ENCODE data around the gene STK10.
"Not testable (repeated sequence)": the region's sequence is repeated elsewhere in the genome, so short reads cannot be mapped to it uniquely, and the experiment has no call there.

The STK10 gene

DNA sequence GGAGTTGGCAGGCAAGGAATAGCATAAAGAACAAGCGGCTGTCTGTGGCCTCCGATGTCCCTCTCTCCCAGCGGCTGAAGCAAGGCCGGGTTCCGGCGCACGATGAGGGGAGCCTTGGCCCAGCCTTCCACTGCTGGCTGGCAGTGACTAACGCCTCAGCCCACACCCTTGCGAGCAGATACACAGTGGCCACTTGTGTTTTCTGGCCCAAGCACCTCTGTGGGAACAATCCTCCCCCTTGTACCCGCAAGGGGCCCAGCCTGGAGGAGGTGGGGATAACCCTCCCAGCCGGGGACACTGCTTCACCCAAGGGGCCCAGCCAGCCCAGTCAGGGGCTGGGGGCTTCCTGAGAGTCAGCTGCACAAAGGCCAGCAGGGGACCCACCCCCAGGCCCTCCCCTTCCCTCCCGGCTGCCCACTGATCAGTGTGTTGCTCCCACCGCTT is 23.2 kb downstream of the STK10 start:
- no peak for DNase-seq

DNA sequence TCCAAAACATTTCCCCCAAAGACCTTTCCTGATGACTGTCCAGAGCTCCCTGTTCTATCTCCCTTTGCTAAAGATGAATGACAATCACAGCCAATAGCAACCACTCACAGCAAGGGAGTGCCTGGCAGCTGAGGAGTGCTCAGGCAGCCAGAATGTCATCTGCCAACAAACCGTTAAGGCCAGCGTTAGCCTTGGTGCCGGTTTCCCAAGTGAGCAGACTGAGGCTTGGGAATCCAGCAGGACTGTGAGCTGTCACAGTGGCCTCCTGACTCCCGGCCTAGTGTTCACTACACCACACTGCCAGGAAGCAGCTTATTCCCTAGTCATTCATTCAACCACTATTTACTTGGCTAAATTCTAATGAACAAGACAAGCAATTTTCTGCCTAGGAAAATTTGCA is 24.7 kb downstream of the STK10 start:
- no peak for DNase-seq

DNA sequence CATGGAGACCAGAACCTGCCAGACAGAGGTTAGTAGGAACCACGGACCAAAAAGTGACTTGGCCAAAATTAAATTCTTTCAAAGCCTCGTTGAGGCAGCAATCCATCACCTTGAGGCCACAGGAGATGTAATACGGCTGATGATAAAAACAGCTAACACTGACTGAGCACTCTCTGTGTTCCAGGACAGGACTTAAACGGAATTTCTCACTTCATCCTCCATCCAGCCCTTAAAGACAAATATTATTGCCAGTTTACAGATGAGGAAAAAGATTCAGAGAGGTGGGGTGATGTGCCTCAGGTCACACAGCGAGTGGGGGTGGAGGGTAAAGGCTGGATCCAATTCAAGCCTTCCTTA is 25.1 kb downstream of the STK10 start:
- no peak for DNase-seq

DNA sequence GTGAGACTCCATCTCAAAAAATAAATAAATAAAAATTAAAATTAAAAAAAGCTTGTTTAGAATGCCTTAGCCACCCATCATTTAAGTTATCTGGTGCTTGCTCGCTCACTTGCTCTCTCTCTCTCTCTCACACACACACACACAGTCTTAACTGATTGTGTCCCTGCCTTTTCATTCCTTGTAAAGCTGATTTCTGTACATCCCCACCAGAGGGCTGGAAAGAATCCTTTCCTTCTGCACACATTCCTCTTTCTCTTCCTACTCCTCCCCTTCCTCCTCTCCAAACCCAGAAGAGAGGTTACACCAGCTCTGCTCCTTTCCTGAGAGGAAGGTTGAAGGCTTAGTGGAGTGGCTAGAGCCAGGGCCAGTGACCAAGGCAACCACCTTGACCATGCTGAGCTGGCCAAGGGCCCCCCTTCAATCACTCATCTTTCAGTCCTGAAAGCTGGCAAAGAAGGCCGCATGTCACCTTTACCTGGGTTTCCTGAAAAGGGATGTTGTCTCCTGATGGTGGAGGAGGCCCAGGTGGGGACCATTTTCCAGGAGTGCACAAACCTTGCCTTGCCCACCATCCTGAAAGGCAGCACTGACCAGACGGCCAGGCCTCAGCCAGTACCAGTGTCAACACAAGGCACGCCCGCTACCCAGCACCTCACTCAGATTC is 25.6 kb downstream of the STK10 start:
- no peak for DNase-seq

DNA sequence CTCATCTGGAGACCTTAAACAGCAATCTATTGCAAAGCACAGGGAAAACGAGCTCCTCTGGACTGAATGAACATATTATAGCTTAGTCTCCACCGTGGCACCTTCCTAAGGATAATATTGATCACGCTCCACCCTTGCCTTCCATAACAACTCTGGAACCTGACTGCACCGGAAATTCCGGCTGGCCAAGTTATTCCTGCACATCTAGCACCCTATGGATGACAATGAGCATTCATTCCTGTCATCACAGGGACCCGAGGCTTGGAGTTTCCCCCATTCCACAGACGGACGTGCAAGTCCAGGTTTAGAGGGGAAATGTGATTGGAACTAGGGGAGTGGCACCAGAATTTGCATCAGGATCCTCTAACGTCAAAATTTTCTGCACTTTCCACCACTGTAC is 27.5 kb downstream of the STK10 start:
- no peak for DNase-seq

DNA sequence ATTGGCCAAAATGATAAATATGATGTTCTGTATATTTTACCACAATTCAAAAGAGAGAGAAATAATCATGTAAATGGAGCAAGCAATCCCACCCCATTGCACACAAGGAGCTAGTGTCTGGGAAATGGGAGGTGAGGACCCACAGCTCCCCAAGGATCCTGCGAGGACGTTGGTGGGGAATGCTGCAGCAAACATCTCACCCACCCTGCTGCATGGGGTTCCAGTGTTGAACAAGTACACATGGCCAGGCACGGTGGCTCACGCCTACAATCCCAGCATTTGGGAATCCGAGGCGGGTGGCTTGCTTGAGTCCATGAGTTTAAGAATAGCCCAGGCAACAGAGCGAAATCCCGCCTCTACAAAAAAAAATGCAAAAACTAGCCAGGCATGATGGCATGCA is 29.0 kb downstream of the STK10 start:
- no peak for DNase-seq

DNA sequence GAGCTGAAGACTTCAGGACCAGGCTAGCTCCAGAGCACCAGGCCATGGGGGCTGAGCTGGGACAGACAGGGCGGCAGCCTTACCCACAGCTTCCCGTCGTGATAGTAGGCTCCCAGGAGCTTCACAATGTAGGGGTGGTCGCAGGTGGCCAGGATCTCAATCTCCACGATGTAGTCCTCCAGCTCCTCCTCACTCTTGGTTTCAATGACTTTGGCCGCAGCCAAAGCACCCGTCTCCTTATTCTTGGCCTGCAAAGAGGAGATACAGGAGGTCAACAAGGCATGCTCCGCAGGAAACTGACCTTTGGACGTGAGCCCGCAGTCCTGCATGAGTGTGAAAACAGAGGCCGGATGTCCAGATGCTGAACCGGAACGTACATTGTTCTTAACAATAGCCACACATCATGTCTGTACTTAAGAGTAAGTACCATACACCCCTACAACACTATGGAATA is 31.5 kb downstream of the STK10 start:
- no peak for DNase-seq

DNA sequence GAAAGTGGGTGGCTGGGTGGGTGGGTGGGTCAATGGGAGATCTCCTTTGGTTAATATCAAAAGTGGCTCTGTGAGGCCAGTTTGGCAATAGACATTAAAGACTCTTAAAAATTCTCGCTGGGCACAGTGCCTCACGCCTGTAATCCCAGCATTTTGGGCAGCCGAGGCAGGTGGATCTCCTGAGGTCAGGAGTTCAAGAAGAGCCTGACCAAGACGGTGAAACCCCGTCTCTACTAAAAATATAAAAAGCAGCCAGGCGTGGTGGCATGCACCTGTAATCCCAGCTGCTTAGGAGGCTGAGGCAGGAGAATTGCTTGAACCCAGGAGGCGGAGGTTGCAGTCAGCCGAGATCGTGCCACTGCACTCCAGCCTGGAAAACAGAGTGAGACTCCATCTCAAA is 32.9 kb downstream of the STK10 start:
- DNase-seq: not testable (repeated sequence)

DNA sequence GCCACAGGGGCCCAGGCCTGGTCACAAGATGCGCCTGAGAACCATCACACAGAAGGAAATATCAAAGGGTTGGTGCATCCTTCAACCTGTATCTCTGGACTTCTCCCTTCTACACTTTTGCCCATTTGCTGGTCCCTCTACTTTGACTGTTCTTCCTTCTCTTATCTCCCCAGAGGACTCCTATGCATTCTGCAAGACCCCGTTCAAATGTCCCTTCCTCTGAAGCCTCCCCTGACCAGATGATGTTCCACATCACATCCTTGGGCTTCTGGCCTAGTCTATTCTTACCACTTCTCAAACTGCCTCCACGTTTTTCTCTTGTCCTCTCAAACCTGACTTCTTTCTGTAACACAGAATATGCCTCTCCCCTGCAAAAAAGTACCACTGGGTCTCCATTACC is 34.3 kb downstream of the STK10 start:
- no peak for DNase-seq

DNA sequence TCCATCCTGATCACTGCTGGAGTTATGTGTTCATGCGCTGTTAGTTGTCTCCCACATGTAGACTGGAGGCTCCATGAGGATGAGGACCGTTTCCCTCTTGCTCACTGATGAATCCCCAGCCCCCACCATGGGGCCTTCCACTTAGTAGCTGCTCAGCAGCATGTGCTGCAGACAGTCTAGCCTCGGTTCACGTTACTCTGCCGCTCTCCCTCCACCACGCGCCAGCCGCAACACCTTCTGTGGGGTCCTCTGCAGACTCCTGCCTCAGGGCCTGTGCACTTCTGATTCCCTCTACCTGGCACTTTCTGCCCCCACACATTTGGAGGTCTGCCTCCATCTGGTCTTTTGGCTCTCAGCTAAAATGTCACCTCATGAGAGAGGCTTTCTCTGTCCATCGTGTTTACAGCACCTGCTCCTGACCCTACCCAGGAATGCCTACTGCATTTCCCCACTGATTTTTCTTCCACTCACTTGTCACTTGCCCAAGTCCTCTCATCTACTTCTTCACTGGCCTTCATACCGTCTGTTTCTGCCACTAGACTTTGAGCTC is 36.3 kb downstream of the STK10 start:
- no peak for DNase-seq

DNA sequence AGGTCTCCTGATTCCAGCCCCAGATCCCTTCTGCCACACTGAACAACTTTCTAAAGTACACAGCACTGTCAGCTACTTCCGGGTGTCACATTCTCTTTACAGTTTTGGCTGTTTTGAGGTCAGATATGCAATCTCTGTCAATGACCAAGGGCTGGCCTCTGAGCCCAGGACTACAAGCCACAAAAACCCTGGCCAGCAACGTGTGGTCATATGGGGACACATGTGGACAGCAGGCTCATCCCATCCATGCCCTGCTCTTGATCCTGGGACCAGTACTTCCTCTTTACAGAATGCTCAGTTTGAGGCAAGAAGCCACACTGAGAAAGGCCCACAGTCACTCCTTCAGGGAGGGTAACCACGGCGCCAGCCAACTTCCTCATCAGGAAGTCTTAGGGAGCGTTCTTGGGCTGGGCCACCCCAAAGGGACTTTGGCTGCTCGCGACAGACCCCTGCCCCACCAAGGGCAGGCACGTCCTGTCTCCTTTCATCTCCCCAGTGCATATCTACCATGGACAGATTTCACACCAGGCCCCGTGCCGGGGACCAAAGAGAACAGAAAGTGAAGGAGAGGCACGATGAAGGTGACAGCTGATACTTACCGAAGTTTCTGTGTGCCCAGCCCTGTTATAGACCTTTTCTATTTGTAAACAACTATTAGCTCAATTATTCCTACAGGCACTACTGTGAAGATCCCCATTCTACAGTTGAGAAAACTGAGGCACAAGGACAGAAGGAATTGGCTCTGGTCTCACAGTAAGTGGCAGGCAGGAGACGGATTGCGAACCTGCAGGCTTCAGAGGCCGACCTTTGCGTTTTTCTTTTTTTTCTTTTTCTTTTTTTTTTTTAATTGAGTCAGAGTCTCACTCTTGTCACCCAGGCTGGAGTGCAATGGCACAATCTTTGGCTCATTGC is 37.3 kb downstream of the STK10 start:
- DNase-seq: no peak

DNA sequence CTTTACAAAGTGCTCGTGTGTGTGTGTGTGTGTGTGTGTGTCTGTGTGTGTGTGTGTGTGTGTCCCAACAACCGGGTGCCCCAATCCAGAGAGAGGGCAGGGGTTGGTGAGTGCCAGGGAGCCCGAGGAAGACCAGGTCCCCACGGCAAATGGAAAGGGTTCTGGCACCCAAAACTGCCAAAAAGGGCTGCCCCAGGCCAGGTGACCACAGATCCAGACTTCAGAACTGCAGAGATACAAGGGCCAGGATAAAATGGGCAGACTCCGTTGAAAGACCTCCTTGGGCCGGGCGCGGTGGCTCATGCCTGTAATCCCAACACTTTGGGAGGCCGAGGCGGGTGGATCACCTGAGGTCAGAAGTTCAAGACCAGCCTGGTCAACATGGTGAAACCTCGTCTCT is 38.5 kb downstream of the STK10 start:
- DNase-seq: not testable (repeated sequence)

DNA sequence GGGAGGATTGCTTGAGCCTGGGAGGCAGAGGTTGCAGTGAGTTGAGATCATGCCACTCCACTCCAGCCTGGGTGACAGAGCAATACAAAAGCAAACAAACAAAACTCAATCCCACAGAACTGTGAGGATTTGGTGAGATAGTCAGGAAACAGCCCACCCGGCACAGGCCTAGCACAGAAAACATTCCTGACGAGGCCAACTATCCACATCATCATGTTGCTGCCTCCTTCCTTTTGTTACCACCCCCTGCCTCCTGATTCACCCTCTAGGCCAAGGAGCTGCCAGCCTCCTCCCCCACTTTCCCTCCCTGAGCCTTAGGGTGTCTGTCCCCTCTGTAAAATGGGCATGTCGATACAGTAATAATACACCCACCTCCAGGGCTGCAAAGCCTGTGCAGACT is 39.0 kb downstream of the STK10 start:
- no peak for DNase-seq

DNA sequence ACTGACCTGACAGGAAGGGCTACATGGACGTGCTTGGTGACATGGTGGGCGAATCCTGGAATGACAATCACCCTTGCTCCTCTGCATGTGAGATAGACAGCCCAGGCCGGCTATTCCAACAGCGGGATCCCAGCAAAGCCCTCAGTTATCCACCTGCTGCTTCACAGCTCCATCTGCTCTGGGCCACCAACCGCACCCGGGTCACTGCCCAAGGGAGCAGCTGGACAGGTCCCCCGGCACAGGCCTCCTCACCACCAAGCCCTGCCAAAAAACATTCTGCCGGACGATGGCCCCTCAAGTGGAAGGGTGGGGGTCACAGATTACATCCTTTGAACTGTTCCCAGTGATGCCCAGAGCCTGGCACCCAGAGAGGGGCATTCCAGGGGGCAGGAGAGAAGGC is 39.6 kb downstream of the STK10 start:
- no peak for DNase-seq

DNA sequence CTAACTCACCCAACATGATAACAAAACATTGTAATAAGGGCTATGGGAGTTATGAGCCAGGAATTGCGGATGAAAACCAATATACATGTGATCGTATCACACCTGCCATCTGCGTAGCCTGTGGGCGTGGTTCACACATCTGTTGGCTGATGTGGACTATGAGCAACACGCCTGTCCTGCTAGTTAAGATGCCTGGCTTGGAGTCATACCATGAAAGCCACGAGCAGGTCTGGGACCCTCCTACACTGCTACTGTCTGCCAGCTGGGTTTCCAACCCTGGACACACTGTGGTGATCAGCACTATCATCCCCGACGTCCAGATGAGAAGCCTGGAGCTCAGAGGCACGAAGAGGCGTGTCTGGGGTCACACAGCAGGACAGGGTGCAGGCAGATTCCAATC is 40.2 kb downstream of the STK10 start:
- DNase-seq: no peak

DNA sequence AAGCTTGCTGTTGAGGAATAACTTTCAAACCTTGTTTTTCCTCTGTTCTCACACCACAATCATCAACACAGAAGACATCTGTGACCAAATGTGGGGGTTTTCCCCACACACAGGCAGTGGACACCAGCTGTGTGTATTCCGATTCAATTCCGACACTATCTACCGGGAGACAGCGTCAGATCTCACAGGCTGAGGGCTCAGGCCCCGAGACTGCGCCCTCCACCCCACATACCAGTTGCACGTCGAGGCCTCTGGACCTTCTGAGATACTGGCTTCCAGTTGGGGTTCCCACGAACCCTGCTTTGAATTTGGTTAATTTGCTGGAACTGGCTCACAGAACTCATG is 41.3 kb downstream of the STK10 start:
- no peak for DNase-seq

DNA sequence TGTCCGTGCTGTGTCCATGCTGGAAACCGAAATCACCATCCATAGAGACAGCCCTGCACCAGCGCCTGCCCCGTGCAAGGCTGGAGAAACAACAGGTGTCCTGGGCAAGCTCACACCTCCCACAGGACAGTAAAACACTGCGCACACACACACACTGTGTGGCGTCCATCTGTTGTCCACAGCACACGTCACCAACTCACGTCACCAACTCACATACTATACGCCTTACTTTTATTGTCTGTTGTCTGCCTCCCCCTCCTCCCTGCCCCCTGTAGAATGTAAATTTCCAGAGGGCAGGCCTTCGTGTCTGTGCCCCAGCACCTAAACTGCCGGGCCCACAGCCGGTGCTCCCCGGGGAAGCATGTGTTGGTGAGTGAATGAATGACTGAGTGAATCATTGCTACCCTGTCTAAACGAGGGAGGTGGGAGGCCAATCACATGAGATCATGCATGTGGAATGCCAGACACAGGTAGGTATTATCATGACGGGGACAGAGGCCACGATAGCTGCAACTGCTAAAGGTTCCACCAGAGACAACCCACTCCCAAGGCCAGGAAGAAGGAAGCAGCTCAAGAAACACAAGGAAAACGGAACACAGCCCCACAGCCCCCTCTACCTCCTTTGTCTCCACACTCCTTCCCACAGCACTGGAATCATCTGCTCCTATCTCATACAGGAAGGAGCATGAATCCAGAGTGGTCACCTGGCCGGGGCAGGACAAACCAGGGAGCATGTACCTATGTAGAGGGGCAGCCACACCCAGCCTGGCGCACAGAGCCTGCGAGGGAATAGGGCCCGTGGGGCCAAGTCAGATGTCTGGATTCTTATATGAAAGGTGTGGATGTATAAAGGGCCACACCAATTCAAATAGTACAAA is 41.9 kb downstream of the STK10 start:
- DNase-seq: no peak

DNA sequence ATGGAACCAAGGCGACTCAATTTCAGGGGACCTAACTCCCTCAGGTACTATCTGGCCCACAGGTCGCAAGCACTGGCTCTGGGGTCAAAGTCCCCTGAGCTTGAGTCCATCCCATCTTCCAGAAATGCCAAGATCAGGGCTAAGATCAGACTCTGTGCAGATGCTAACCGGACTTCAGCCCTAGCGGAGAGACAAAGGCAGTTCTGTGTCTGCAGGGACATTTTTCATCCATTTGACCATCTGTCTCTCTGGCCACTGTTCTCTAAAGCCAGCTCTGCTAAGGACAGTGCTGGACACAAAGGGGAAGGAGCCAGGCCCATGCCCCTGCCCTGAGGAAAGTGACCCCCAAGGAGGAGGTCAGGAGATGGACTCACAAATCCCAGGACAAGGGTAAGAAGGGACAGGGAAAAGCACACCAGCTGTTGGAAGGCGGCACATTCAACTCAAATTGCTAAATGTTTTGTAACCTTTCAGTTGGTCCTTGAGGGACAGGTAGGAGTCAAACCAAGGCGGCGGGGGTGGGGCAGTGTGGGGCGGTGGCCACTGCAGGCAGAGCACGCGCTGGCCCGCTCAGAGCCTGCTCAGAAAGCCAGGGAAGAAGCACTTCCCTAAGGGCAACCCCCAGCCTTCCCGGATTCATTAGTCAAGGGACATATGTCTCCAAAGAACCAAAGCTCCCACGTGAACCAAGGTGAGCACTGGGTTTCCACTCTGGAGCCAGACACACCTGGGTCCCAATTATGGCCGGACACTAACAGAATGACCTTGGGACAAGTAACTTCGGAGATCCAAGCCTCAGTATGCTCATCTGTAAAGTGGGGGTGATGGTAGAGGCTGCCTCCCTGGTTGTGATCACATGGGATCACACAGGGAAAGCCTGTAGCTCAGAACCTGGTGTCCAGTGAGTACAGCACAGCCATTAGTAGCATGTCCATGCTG is 42.8 kb downstream of the STK10 start:
- DNase-seq: no peak

DNA sequence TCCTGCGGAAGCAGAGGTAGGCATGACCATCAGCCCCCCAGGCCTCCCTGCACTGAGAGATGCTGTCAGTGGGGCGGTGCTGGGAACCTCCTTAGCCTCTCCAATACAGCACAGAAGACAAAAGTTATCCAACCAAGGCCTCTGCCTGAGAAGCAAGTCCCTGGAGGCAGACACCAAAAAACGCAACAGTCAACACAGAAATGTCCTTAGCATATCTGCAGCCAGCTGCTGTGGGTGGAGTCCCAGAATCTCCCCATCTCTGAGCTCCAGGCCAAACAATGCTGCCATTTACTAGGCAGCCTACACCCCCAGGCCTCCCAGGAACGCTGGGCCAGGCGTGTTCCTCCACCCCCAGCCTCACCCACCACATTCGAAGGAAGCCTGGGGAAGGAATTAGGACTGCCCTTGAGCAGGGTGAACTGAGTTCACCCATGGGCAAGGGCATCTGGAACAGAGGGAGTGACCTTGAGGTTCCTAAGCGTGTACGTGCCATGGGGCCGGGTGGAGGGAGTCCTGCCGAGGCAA is 43.7 kb downstream of the STK10 start:
- DNase-seq: no peak

DNA sequence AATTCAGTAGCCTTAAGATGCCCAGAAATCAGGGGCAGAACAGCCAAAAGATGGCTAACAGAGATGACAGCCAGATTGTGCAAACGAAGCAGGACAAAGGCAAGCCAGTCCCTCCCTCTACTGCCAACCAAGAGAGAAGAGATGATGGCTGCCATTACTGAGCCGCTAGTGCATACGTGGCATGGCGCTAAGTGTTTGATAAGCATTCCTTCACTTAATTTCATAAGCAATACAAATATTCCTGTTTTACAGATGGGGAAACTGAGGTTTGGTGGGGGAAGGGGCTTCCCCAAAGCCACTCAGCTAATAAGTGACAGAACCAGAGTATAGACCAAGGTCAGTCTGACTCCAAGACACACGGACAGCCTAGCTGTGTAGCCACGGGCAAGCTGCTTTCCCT is 44.1 kb downstream of the STK10 start:
- DNase-seq: no peak

DNA sequence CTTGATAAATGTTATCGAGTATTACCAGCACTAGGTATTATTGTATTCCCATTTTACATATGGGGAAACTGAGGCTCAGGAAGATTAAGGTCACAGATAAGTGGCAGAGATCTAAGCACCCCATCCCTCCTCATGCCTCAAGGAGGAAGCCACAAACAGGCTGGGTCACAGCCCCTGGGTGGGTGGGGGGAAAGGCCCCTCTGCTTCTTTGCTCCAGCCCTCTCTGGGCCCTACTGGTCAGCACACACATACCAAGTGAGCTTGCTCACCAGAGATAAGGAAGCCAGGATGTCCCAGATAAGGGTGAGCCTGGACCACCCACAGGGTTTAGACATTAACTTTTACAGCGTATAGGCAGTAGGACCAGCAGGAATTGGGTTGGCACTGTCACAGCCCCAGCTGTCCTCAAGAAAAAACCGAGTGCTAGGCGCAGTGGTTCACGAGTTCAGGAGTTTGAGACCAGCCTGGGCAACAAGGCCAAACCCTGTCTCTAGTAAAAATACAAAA is 45.3 kb downstream of the STK10 start:
- DNase-seq: no peak

DNA sequence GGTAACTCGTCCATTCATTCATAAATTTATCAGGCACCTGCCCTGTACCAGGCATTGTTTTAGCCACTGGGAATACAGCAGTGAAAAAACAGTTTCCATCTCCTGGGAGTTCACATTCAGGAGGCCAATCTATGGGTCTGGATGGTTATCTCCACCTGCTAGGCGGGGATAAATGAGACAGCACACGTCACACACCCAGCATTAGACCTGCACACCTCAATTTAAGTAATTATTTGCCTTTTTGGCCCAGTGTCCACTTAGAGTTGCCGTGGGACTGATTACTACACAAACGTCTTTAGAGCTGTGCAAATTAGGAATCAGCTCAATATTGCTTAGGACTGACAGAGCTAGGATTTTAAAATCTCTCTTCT is 46.1 kb downstream of the STK10 start:
- DNase-seq: no peak

All from activated gamma-delta T cell (primary cell).